PC-3 (cell line): Measurements from ENCODE around the gene HHIPL1. TPM values are rescaled to one million over a fixed set of nuclear protein-coding genes. Genes with fewer than 3 reads are reported as not detected.
A peak's percentile ranks its signal among the peaks of the same experiment; 100 is the strongest.

Source experiments
- ATAC-seq: fragments of 200-7000 bp; cut with Tn5 transposase; 2 replicates; pipeline ENCODE4 v1.9.1; 2020; ENCODE audit warnings: mild to moderate bottlenecking, moderate library complexity
- BruUV-seq: library from RNA; stranded (reverse); fragments of 400-500 nt; replicated peaks from 2 replicates; lab custom pipeline; 2021; lab: Mats Ljungman, UMichigan
- CTCF ChIA-PET: fragments of 300-600 bp; sonication (Branson Sonifier 250); formaldehyde crosslinking; loops from one replicate; lab custom pipeline; 2022; ENCODE audit warnings: antibody characterized with exemption; lab: Charles Lee
- POLR2A ChIA-PET: fragments of 300-600 bp; sonication (Branson Sonifier 250); formaldehyde crosslinking; loops from one replicate; lab custom pipeline; 2022; ENCODE audit warnings: antibody characterized with exemption; ENCODE audit not compliant: unreplicated experiment; lab: Charles Lee
- DNase-seq: peaks from one replicate; pipeline ENCODE4 v3.0.0-alpha.2; 2015
- H2AFZ ChIP-seq: fragments of 300-600 bp; sonication (generic); 2 replicates; pipeline ENCODE4 v1.6.0; 2016; ENCODE audit warnings: antibody characterized with exemption, low read length
- H3F3A ChIP-seq: fragments of 300-600 bp; sonication (generic); one replicate; pipeline ENCODE4 v1.6.0; 2017; ENCODE audit warnings: antibody characterized with exemption, low read length, control low read depth, mild to moderate bottlenecking; ENCODE audit not compliant: unreplicated experiment
- H3K27ac ChIP-seq: fragments of 300-600 bp; sonication (generic); 2 replicates; pipeline ENCODE4 v1.5.1; 2016; ENCODE audit warnings: mild to moderate bottlenecking, low read length
- H3K27me3 ChIP-seq: fragments of 300-600 bp; sonication (generic); 2 replicates; pipeline ENCODE4 v1.6.1; 2016; ENCODE audit warnings: low read length, mixed read lengths
- H3K36me3 ChIP-seq: fragments of 300-600 bp; sonication (generic); 2 replicates; pipeline ENCODE4 v1.6.1; 2016; ENCODE audit warnings: low read depth, mixed run types, low read length, mixed read lengths
- H3K4me1 ChIP-seq: fragments of 300-600 bp; sonication (generic); 2 replicates; pipeline ENCODE4 v1.5.1; 2016; ENCODE audit warnings: low read length; ENCODE audit not compliant: insufficient read depth
- H3K4me2 ChIP-seq: fragments of 300-600 bp; sonication (generic); 2 replicates; pipeline ENCODE4 v1.6.0; 2016; ENCODE audit warnings: low read length
- H3K4me3 ChIP-seq: fragments of 300-600 bp; sonication (generic); 2 replicates; pipeline ENCODE4 v1.5.1; 2016; ENCODE audit warnings: mild to moderate bottlenecking, low read length, mixed read lengths
- H3K79me2 ChIP-seq: fragments of 300-600 bp; sonication (generic); 2 replicates; pipeline ENCODE4 v1.6.1; 2017; ENCODE audit warnings: low read length, mixed read lengths
- H3K9ac ChIP-seq: fragments of 300-600 bp; sonication (generic); 2 replicates; pipeline ENCODE4 v1.6.0; 2016; ENCODE audit warnings: mild to moderate bottlenecking, low read length
- H3K9me2 ChIP-seq: fragments of 300-600 bp; sonication (generic); replicated peaks from 2 replicates; pipeline ENCODE4 v1.6.1; 2016; ENCODE audit warnings: mixed run types, low read length, mixed read lengths
- H3K9me3 ChIP-seq: fragments of 300-600 bp; sonication (generic); 2 replicates; pipeline ENCODE4 v1.6.1; 2016; ENCODE audit warnings: low read length, mixed read lengths
- H4K20me1 ChIP-seq: fragments of 300-600 bp; sonication (generic); 2 replicates; pipeline ENCODE4 v1.6.1; 2016; ENCODE audit warnings: low read length, mixed read lengths
- EZH2 ChIP-seq: fragments of 300-600 bp; sonication (generic); IDR thresholded peaks from one replicate; pipeline ENCODE4 v1.6.1; 2017; ENCODE audit warnings: antibody characterized with exemption, mild to moderate bottlenecking, low read length; ENCODE audit not compliant: unreplicated experiment
- EZH2phosphoT487 ChIP-seq: fragments of 300-600 bp; sonication (generic); IDR thresholded peaks from 2 replicates; pipeline ENCODE4 v1.6.1; 2018; ENCODE audit warnings: mild to moderate bottlenecking, antibody characterized with exemption, low read length, borderline replicate concordance
- intact Hi-C: fragments of 100-400 bp; cut with micrococcal nuclease; formaldehyde crosslinking; loops from 2 replicates; pipeline ENCODE4 v1.9.0; 2023
- total RNA-seq: library from RNA; depleted of rRNA; stranded (reverse); fragments of >200 nt; gene quantifications from 2 replicates; pipeline ENCODE4 v1.2.3, GENCODE V29; 2014
- TF ChIP-seq, protein P1 (sequence below): fragments of 300-600 bp; sonication (generic); conservative IDR thresholded peaks from 2 replicates; pipeline ENCODE4 v1.5.1; 2017; ENCODE audit warnings: antibody characterized with exemption, low read depth, mild to moderate bottlenecking, low read length

Gene HHIPL1
- total RNA-seq, 1 experiment from 2014 or later: 0.84 TPM

- peak overlapping the region; percentile 17; the same call in 1 of the 2 replicates for H3K9ac ChIP-seq
- no peaks in the 10 kb centered on the region for H3K36me3 ChIP-seq
- peak; percentile 31 for ATAC-seq
- H3K4me2 ChIP-seq: peak overlapping the region; percentile 82
- no peaks in the 10 kb centered on the region for H3K9me2 ChIP-seq
- no peak overlapping the region for H3K27ac ChIP-seq
- no peak for TF ChIP-seq EZH2
- TF ChIP-seq, protein P1, sequence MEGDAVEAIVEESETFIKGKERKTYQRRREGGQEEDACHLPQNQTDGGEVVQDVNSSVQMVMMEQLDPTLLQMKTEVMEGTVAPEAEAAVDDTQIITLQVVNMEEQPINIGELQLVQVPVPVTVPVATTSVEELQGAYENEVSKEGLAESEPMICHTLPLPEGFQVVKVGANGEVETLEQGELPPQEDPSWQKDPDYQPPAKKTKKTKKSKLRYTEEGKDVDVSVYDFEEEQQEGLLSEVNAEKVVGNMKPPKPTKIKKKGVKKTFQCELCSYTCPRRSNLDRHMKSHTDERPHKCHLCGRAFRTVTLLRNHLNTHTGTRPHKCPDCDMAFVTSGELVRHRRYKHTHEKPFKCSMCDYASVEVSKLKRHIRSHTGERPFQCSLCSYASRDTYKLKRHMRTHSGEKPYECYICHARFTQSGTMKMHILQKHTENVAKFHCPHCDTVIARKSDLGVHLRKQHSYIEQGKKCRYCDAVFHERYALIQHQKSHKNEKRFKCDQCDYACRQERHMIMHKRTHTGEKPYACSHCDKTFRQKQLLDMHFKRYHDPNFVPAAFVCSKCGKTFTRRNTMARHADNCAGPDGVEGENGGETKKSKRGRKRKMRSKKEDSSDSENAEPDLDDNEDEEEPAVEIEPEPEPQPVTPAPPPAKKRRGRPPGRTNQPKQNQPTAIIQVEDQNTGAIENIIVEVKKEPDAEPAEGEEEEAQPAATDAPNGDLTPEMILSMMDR: no peak
- no peak for TF ChIP-seq EZH2phosphoT487
- intact Hi-C loops: no loop called here
- peaks cover 4% of the 10 kb centered on the region; the same call in 1 of the 2 replicates for H3K4me1 ChIP-seq
- H3F3A ChIP-seq: no peaks in the 10 kb centered on the region
- H3K4me3 ChIP-seq: peak overlapping the region; percentile 74
- H3K79me2 ChIP-seq: no peaks in the 10 kb centered on the region
- 0 out of 2 replicates have a peak, but pooled peaks cover 2% of the 10 kb centered on the region for H3K9me3 ChIP-seq
- no peak for DNase-seq
- H2AFZ ChIP-seq: peak overlapping the region; percentile 78
- CTCF ChIA-PET: interaction anchor here (0.5 to 0.6 kb wide), 2 partner anchors 202 to 213 kb away, joined by 3 read pairs; no protein-coding TSS in a partner anchor
- BruUV-seq: no TSS peak
- H4K20me1 ChIP-seq: no peaks in the 10 kb centered on the region
- no peaks in the 10 kb centered on the region for H3K27me3 ChIP-seq
- POLR2A ChIA-PET: interaction anchor here (0.6 to 0.9 kb wide), 6 partner anchors 15 to 388 kb away, joined by 3 to 16 read pairs (median 3); partner anchors contain the start of genes EML1 and SETD3
Observed at GRCh38 chr14:99684410-99684934, 39.5 kb downstream of the HHIPL1 start.

GRCh38 chr14:99685151-99685591 lies 40.2 kb downstream of the HHIPL1 start:
- Histone ChIP-seq H4K20me1 (no peaks in the 10 kb centered on the region), H3K36me3 (no peaks in the 10 kb centered on the region), H2AFZ (no peak overlapping the region), H3K9me2 (no peaks in the 10 kb centered on the region), H3K4me1 (peaks cover 4% of the 10 kb centered on the region; the same call in 1 of the 2 replicates), H3K9ac (no peak overlapping the region), H3K9me3 (no peaks in the 10 kb centered on the region), H3K4me3 (no peak overlapping the region), H3K27ac (no peak overlapping the region), H3K27me3 (no peaks in the 10 kb centered on the region), H3K79me2 (no peaks in the 10 kb centered on the region), H3K4me2 (no peak overlapping the region), H3F3A (no peaks in the 10 kb centered on the region)
- ChIA-PET CTCF (no interaction called here), POLR2A (no interaction called here)
- intact Hi-C loops: no loop called here
- no peak for ATAC-seq
- no peak for DNase-seq
- no TSS peak for BruUV-seq
- TF ChIP-seq, protein P1: no peak
- TF ChIP-seq EZH2: no peak
- no peak for TF ChIP-seq EZH2phosphoT487

GRCh38 chr14:99685596-99685995 lies 40.7 kb downstream of the HHIPL1 start:
- H3K9ac ChIP-seq: no peak overlapping the region
- peaks cover 4% of the 10 kb centered on the region; the same call in 1 of the 2 replicates for H3K4me1 ChIP-seq
- H3F3A ChIP-seq: no peaks in the 10 kb centered on the region
- ATAC-seq (no peak), DNase-seq (no peak)
- no peaks in the 10 kb centered on the region for H4K20me1 ChIP-seq
- ChIA-PET CTCF (no interaction called here), POLR2A (no interaction called here)
- no peaks in the 10 kb centered on the region for H3K27me3 ChIP-seq
- H3K4me2 ChIP-seq: no peak overlapping the region
- TF ChIP-seq EZH2phosphoT487: no peak
- BruUV-seq: no TSS peak
- H3K79me2 ChIP-seq: no peaks in the 10 kb centered on the region
- intact Hi-C loops: no loop called here
- no peak overlapping the region for H3K27ac ChIP-seq
- no peak overlapping the region for H3K4me3 ChIP-seq
- no peaks in the 10 kb centered on the region for H3K9me3 ChIP-seq
- H3K9me2 ChIP-seq: no peaks in the 10 kb centered on the region
- H2AFZ ChIP-seq: no peak overlapping the region
- no peaks in the 10 kb centered on the region for H3K36me3 ChIP-seq
